Gastroesophageal sphincter (tissue), 3 donors: ENCODE data around the gene RAE1.

Experiments
- EP300 ChIP-seq: sonication (generic); formaldehyde crosslinking; IDR thresholded peaks from one replicate; pipeline ENCODE4 v1.6.1; 2017; ENCODE audit warnings: antibody characterized with exemption, mild to moderate bottlenecking
- POLR2A ChIP-seq, 2 donors: fragments of 450-650 bp; IDR thresholded peaks; one replicate each; pipeline ENCODE4 v1.6.1; 2017; ENCODE audit warnings: antibody characterized with exemption in 2 of 2, mild to moderate bottlenecking in 2 of 2, moderate library complexity in 1 of 2
- POLR2AphosphoS5 ChIP-seq: sonication (generic); formaldehyde crosslinking; IDR thresholded peaks from one replicate; pipeline ENCODE4 v1.6.1; 2017; ENCODE audit warnings: antibody characterized with exemption
- TF ChIP-seq, protein P1 (sequence below), 4 experiments: fragments of 200-600 bp in 2 of 4; fragments of 450-650 bp in 2 of 4; sonication (generic) in 1 of 4; IDR thresholded peaks; one replicate each; pipeline ENCODE4 v1.5.1; 2017 to 2019; ENCODE audit warnings: antibody characterized with exemption in 4 of 4, mild to moderate bottlenecking in 2 of 4, moderate library complexity in 2 of 4

- TF ChIP-seq, protein P1, sequence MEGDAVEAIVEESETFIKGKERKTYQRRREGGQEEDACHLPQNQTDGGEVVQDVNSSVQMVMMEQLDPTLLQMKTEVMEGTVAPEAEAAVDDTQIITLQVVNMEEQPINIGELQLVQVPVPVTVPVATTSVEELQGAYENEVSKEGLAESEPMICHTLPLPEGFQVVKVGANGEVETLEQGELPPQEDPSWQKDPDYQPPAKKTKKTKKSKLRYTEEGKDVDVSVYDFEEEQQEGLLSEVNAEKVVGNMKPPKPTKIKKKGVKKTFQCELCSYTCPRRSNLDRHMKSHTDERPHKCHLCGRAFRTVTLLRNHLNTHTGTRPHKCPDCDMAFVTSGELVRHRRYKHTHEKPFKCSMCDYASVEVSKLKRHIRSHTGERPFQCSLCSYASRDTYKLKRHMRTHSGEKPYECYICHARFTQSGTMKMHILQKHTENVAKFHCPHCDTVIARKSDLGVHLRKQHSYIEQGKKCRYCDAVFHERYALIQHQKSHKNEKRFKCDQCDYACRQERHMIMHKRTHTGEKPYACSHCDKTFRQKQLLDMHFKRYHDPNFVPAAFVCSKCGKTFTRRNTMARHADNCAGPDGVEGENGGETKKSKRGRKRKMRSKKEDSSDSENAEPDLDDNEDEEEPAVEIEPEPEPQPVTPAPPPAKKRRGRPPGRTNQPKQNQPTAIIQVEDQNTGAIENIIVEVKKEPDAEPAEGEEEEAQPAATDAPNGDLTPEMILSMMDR (IDR thresholded peaks at IDR 0.05) = no peak
- TF ChIP-seq POLR2AphosphoS5 = no peak
- no peak for TF ChIP-seq EP300
- no peak for TF ChIP-seq POLR2A (IDR thresholded peaks at IDR 0.05)
Observed at GRCh38 chr20:57408536-57409233, 57.6 kb downstream of the RAE1 start.
